Testis (tissue), 3 donors: ENCODE data around the gene GPHN. TPM values are rescaled to one million over a fixed set of nuclear protein-coding genes. Genes with fewer than 3 reads are reported as not detected.

Experiments
- DNase-seq: peaks from one replicate; pipeline ENCODE4 v3.0.0-alpha.2; 2019
- H3K27ac ChIP-seq, 2 donors: fragments of 200-600 bp; sonication (generic); one replicate each; pipeline ENCODE4 v1.5.1; 2019
- H3K27me3 ChIP-seq: fragments of 200-600 bp; sonication (generic); one replicate; pipeline ENCODE4 v1.5.1; 2019
- H3K36me3 ChIP-seq: fragments of 200-600 bp; sonication (generic); one replicate; pipeline ENCODE4 v1.5.1; 2017; ENCODE audit warnings: low read depth; ENCODE audit errors: missing control alignments
- H3K4me1 ChIP-seq: fragments of 200-600 bp; sonication (generic); one replicate; pipeline ENCODE4 v1.5.1; 2019
- H3K4me3 ChIP-seq, 2 donors: fragments of 200-600 bp; sonication (generic); one replicate each; pipeline ENCODE4 v1.5.1; 2017 to 2019
- H3K9me3 ChIP-seq: fragments of 200-600 bp; sonication (generic); one replicate; pipeline ENCODE4 v1.5.1; 2017
- POLR2A ChIP-seq: fragments of 450-650 bp; IDR thresholded peaks from one replicate; pipeline ENCODE4 v1.6.1; 2017; ENCODE audit warnings: antibody characterized with exemption, mild to moderate bottlenecking, moderate library complexity
- WGBS, 2 donors: methylation state at CpG; one replicate each; pipeline ENCODE4 v1.1.5; 2018; 5-methylcytosine and 5-hydroxymethylcytosine counted together
- intact Hi-C: fragments of 100-400 bp; cut with DNase I; formaldehyde crosslinking; loops from one replicate; pipeline ENCODE4 v1.15.1; 2023; ENCODE audit warnings: low total_unique reads
- polyA plus RNA-seq: library from polyadenylated mRNA; stranded (reverse); fragments of 350-450 nt; fragmentation: Illumina TruSeq; extraction: RNeasy Lipid Tissue Mini Kit (QIAGEN cat#74804); gene quantifications from one replicate; pipeline ENCODE4 v1.2.3, GENCODE V29; 2014; ENCODE audit warnings: low read depth, low replicate concordance; ENCODE audit not compliant: insufficient read depth
- total RNA-seq, 2 donors: library from RNA; depleted of rRNA; stranded (reverse); fragments of >200 nt; gene quantifications; one replicate each; pipeline ENCODE4 v1.2.3, GENCODE V29; 2016
- TF ChIP-seq, protein P1 (sequence below), 3 experiments: fragments of 450-650 bp in 2 of 3; fragments of 200-600 bp in 1 of 3; sonication (generic) in 1 of 3; IDR thresholded peaks; one replicate each; pipeline ENCODE4 v1.5.1; 2016 to 2019; ENCODE audit warnings: antibody characterized with exemption in 3 of 3, mild to moderate bottlenecking in 2 of 3, moderate library complexity in 1 of 3

The GPHN gene
- total and polyA plus RNA-seq, 3 donors from 2014 or later, result 14.2 to 26.5 (median 25.4) TPM

GRCh38 chr14:66629499-66629898 is 121.6 kb downstream of the GPHN start:
- TF ChIP-seq, protein P1, sequence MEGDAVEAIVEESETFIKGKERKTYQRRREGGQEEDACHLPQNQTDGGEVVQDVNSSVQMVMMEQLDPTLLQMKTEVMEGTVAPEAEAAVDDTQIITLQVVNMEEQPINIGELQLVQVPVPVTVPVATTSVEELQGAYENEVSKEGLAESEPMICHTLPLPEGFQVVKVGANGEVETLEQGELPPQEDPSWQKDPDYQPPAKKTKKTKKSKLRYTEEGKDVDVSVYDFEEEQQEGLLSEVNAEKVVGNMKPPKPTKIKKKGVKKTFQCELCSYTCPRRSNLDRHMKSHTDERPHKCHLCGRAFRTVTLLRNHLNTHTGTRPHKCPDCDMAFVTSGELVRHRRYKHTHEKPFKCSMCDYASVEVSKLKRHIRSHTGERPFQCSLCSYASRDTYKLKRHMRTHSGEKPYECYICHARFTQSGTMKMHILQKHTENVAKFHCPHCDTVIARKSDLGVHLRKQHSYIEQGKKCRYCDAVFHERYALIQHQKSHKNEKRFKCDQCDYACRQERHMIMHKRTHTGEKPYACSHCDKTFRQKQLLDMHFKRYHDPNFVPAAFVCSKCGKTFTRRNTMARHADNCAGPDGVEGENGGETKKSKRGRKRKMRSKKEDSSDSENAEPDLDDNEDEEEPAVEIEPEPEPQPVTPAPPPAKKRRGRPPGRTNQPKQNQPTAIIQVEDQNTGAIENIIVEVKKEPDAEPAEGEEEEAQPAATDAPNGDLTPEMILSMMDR (IDR thresholded peaks at IDR 0.05), result no peak
- no peak for TF ChIP-seq POLR2A
- H3K4me1 ChIP-seq, result no peaks in the 10 kb centered on the region
- intact Hi-C loops, result no loop called here
- no peak for DNase-seq
- no peaks in the 10 kb centered on the region for H3K36me3 ChIP-seq
- H3K27ac ChIP-seq, result no peak overlapping the region
- no peak overlapping the region for H3K4me3 ChIP-seq
- H3K27me3 ChIP-seq, result no peaks in the 10 kb centered on the region
- no peaks in the 10 kb centered on the region for H3K9me3 ChIP-seq

- no peak for TF ChIP-seq POLR2A
- TF ChIP-seq, protein P1 (IDR thresholded peaks at IDR 0.05), result no peak
- H3K4me3 ChIP-seq, result no peak overlapping the region
- no peaks in the 10 kb centered on the region for H3K27me3 ChIP-seq
- no peak overlapping the region for H3K27ac ChIP-seq
- intact Hi-C loops, result no loop called here
- H3K4me1 ChIP-seq, result no peaks in the 10 kb centered on the region
- no peak for DNase-seq
- no peaks in the 10 kb centered on the region for H3K9me3 ChIP-seq
- no peaks in the 10 kb centered on the region for H3K36me3 ChIP-seq
Observed at GRCh38 chr14:66634876-66635275, 126.9 kb downstream of the GPHN start.

- intact Hi-C loops, result no loop called here
- Histone ChIP-seq H3K36me3 (no peaks in the 10 kb centered on the region), H3K4me1 (no peaks in the 10 kb centered on the region), H3K27ac (no peak overlapping the region), H3K27me3 (no peaks in the 10 kb centered on the region), H3K4me3 (no peak overlapping the region), H3K9me3 (no peaks in the 10 kb centered on the region)
- WGBS, 2 donors, result 25 to 31% methylated on average over 2 of the region's 2 CpGs
- no peak for TF ChIP-seq POLR2A
- TF ChIP-seq, protein P1 (IDR thresholded peaks at IDR 0.05), result no peak
- no peak for DNase-seq
Observed at GRCh38 chr14:66635435-66635834, 127.5 kb downstream of the GPHN start.

DNA sequence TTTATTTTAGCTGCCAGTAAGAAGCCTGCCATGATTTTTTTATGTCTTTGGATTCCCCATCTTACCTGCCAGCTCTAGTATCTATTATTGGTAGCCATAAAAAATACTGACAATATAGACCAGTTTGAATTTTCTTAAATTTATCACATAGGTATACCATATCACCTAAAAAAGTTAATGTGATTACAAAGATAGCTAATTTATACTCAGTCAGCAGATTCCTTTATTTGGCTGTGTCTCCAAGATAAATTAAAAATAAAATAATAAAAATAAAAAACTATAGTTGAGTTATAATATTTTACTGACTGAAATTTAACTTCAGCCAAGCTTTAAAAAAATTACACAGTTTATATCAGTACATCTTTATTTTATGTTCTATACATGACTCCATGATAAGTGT is 128.3 kb downstream of the GPHN start:
- no peak for DNase-seq
- Histone ChIP-seq H3K4me3 (no peak overlapping the region), H3K4me1 (no peaks in the 10 kb centered on the region), H3K27ac (no peak overlapping the region), H3K27me3 (no peaks in the 10 kb centered on the region), H3K9me3 (no peaks in the 10 kb centered on the region), H3K36me3 (no peaks in the 10 kb centered on the region)
- TF ChIP-seq POLR2A, result no peak
- TF ChIP-seq, protein P1 (IDR thresholded peaks at IDR 0.05), result no peak
- intact Hi-C loops, result no loop called here

DNA sequence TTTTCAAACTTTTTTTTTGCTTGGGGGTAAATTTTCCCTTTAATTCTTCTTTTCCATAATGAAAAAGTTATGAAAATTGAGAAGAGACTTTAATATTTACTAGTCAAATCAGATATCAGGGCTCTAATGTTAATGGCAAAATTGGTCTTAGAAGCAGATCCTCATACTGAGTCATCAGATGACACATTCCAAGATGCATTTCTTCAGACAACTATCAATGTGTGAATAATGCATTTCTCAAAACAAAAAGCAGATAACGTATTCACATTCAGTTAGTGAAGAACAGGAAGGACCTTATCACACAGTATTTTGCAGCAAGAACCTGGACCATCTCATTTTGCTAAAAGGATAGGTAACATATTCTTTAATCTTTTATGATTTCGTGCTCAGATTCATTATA is 130.7 kb downstream of the GPHN start:
- TF ChIP-seq, protein P1 (IDR thresholded peaks at IDR 0.05), result no peak
- no peak for TF ChIP-seq POLR2A
- no peak for DNase-seq
- Histone ChIP-seq H3K27me3 (no peaks in the 10 kb centered on the region), H3K27ac (no peak overlapping the region), H3K9me3 (no peaks in the 10 kb centered on the region), H3K36me3 (no peaks in the 10 kb centered on the region), H3K4me3 (no peak overlapping the region), H3K4me1 (no peaks in the 10 kb centered on the region)
- intact Hi-C loops, result no loop called here
- WGBS, 2 donors, result 91% methylated on average over 2 of the region's 2 CpGs
